KMS-11 (cell line): ENCODE data around the gene RNASEH2A.

Experiments used
- H2AFZ ChIP-seq: fragments of 200-600 bp; sonication (generic); 2 replicates; pipeline ENCODE4 v1.6.1; 2016; ENCODE audit warnings: antibody characterized with exemption, mixed run types, low read depth
- H3K27ac ChIP-seq: fragments of 200-600 bp; sonication (generic); 2 replicates; pipeline ENCODE4 v1.6.1; 2016; ENCODE audit warnings: mild to moderate bottlenecking, mixed run types
- H3K27me3 ChIP-seq: fragments of 200-600 bp; sonication (generic); 2 replicates; pipeline ENCODE4 v1.6.1; 2017; ENCODE audit warnings: mild to moderate bottlenecking, low read depth, mixed run types, moderate library complexity; ENCODE audit not compliant: insufficient read depth
- H3K36me3 ChIP-seq: fragments of 200-600 bp; sonication (generic); 2 replicates; pipeline ENCODE4 v1.6.1; 2017; ENCODE audit warnings: mild to moderate bottlenecking, mixed run types; ENCODE audit not compliant: insufficient read depth
- H3K4me1 ChIP-seq: fragments of 200-600 bp; sonication (generic); 2 replicates; pipeline ENCODE4 v1.6.1; 2016; ENCODE audit warnings: mild to moderate bottlenecking, low read depth, mixed run types; ENCODE audit not compliant: poor library complexity, severe bottlenecking
- H3K4me2 ChIP-seq: fragments of 200-600 bp; sonication (generic); 2 replicates; pipeline ENCODE4 v1.7.0; 2016; ENCODE audit warnings: mild to moderate bottlenecking, mixed run types
- H3K4me3 ChIP-seq: fragments of 200-600 bp; sonication (generic); IDR thresholded peaks from 2 replicates; pipeline ENCODE4 v1.6.1; 2017; ENCODE audit warnings: low read depth, low read length, mixed read lengths; ENCODE audit not compliant: insufficient read depth
- H3K79me2 ChIP-seq: fragments of 200-600 bp; sonication (generic); 2 replicates; pipeline ENCODE4 v1.6.1; 2016; ENCODE audit warnings: low read depth, mixed run types; ENCODE audit not compliant: insufficient read depth
- H3K9ac ChIP-seq: fragments of 200-600 bp; sonication (generic); 2 replicates; pipeline ENCODE4 v1.6.1; 2016; ENCODE audit warnings: mild to moderate bottlenecking, mixed run types
- H4K20me1 ChIP-seq: fragments of 200-600 bp; sonication (generic); 2 replicates; pipeline ENCODE4 v1.6.1; 2016; ENCODE audit warnings: mild to moderate bottlenecking, mixed run types; ENCODE audit not compliant: insufficient read depth
- CTCF ChIP-seq: fragments of 200-600 bp; sonication (generic); conservative IDR thresholded peaks from 2 replicates; pipeline ENCODE4 v1.6.1; 2017; ENCODE audit warnings: low read depth, mild to moderate bottlenecking, antibody characterized with exemption, low read length, moderate library complexity, mixed read lengths

Gene RNASEH2A

GRCh38 chr19:12788042-12788681 is 18.2 kb upstream of the RNASEH2A start:
- H3K79me2 ChIP-seq = peaks cover 18% of the 10 kb centered on the region
- no peaks in the 10 kb centered on the region for H3K36me3 ChIP-seq
- TF ChIP-seq CTCF = no peak
- peaks cover 47% of the 10 kb centered on the region for H3K4me1 ChIP-seq
- H3K4me2 ChIP-seq = peak overlapping the region; percentile 91
- no peaks in the 10 kb centered on the region for H4K20me1 ChIP-seq
- H3K27ac ChIP-seq = peak overlapping the region; percentile 93
- H3K27me3 ChIP-seq = no peaks in the 10 kb centered on the region
- H3K4me3 ChIP-seq = no peak overlapping the region
- H2AFZ ChIP-seq = peak overlapping the region; percentile 14; the same call in 1 of the 2 replicates
- H3K9ac ChIP-seq = peak overlapping the region; percentile 68; the same call in 1 of the 2 replicates

GRCh38 chr19:12788682-12789097 is 17.7 kb upstream of the RNASEH2A start:
- Histone ChIP-seq H3K79me2 (peaks cover 20% of the 10 kb centered on the region), H3K27ac (peak overlapping the region; percentile 93), H3K4me2 (peak overlapping the region; percentile 91), H3K9ac (peak overlapping the region; percentile 68), H2AFZ (peak overlapping the region; percentile 14; the same call in 1 of the 2 replicates), H4K20me1 (no peaks in the 10 kb centered on the region), H3K4me3 (no peak overlapping the region), H3K36me3 (no peaks in the 10 kb centered on the region), H3K4me1 (peaks cover 47% of the 10 kb centered on the region), H3K27me3 (no peaks in the 10 kb centered on the region)
- no peak; the same call in 1 of the 2 replicates for TF ChIP-seq CTCF

GRCh38 chr19:12789098-12789903 is 17.1 kb upstream of the RNASEH2A start:
- no peak; the same call in 1 of the 2 replicates for TF ChIP-seq CTCF
- Histone ChIP-seq H3K9ac (peak overlapping the region; percentile 68), H3K36me3 (no peaks in the 10 kb centered on the region), H3K4me2 (peak overlapping the region; percentile 91), H3K4me3 (no peak overlapping the region), H3K4me1 (peaks cover 51% of the 10 kb centered on the region), H2AFZ (peak overlapping the region; percentile 14; the same call in 1 of the 2 replicates), H3K27me3 (no peaks in the 10 kb centered on the region), H3K79me2 (peaks cover 20% of the 10 kb centered on the region), H4K20me1 (no peaks in the 10 kb centered on the region), H3K27ac (peak overlapping the region; percentile 93)

- TF ChIP-seq CTCF = no peak
- Histone ChIP-seq H3K4me3 (no peak overlapping the region), H3K9ac (peak overlapping the region; percentile 76; the same call in 1 of the 2 replicates), H3K27ac (peak overlapping the region; percentile 93), H3K4me2 (peak overlapping the region; percentile 97), H3K27me3 (no peaks in the 10 kb centered on the region), H2AFZ (peak overlapping the region; percentile 44; the same call in 1 of the 2 replicates), H4K20me1 (no peaks in the 10 kb centered on the region), H3K79me2 (peaks cover 20% of the 10 kb centered on the region), H3K4me1 (peaks cover 54% of the 10 kb centered on the region), H3K36me3 (no peaks in the 10 kb centered on the region)
Observed at GRCh38 chr19:12789904-12790619, 16.3 kb upstream of the RNASEH2A start.
